Lung (tissue), 12 donors: ENCODE data around the gene SLC6A9. TPM values are rescaled to one million over a fixed set of nuclear protein-coding genes. Genes with fewer than 3 reads are reported as not detected.

ENCODE experiments used
- ATAC-seq: fragments of 200-7000 bp; cut with Tn5 transposase; one replicate; pipeline ENCODE4 v1.9.1; 2020; ENCODE audit warnings: moderate number of reproducible peaks; ENCODE audit not compliant: insufficient read depth, low FRiP score
- DNase-seq, 3 donors: peaks; one replicate each; pipeline ENCODE4 v3.0.0-alpha.2; 2013 to 2017
- H3K27ac ChIP-seq, 2 donors: one replicate each; pipeline ENCODE4 v1.5.1; 2013; ENCODE audit warnings: mild to moderate bottlenecking in 2 of 2, moderate library complexity in 2 of 2, control low read depth in 1 of 2, inconsistent platforms in 1 of 2, low read depth in 1 of 2, low read length in 1 of 2
- H3K27me3 ChIP-seq, 3 donors: one replicate each; pipeline ENCODE4 v1.5.1; 2013; ENCODE audit warnings: low read length in 2 of 3; ENCODE audit not compliant: control insufficient read depth in 3 of 3, insufficient read depth in 3 of 3
- H3K36me3 ChIP-seq, 4 donors: one replicate each; pipeline ENCODE4 v1.5.1; 2013; ENCODE audit warnings: low read length in 4 of 4, mild to moderate bottlenecking in 1 of 4, moderate library complexity in 1 of 4; ENCODE audit not compliant: control insufficient read depth in 4 of 4, insufficient read depth in 4 of 4
- H3K4me1 ChIP-seq, 5 donors: one replicate each; pipeline ENCODE4 v1.5.1; 2013; ENCODE audit warnings: low read length in 5 of 5, mild to moderate bottlenecking in 2 of 5, moderate library complexity in 1 of 5; ENCODE audit not compliant: control insufficient read depth in 5 of 5, insufficient read depth in 5 of 5
- H3K4me3 ChIP-seq: one replicate; pipeline ENCODE4 v1.5.1; 2013; ENCODE audit warnings: mild to moderate bottlenecking, control low read depth, moderate library complexity
- H3K9ac ChIP-seq, 2 donors: one replicate each; pipeline ENCODE4 v1.5.1; 2013; ENCODE audit warnings: low read length in 2 of 2, control low read depth in 1 of 2; ENCODE audit not compliant: insufficient read depth in 1 of 2
- H3K9me3 ChIP-seq, 4 donors: one replicate each; pipeline ENCODE4 v1.5.1; 2013; ENCODE audit warnings: low read length in 3 of 4, mild to moderate bottlenecking in 1 of 4, moderate library complexity in 1 of 4; ENCODE audit not compliant: control insufficient read depth in 4 of 4, insufficient read depth in 3 of 4
- WGBS, 2 donors: extraction: QIAGEN DNeasy Blood & Tissue Kit; methylation state at CpG; one replicate each; pipeline ENCODE4 v1.1.7; 2013; 5-methylcytosine and 5-hydroxymethylcytosine counted together
- polyA plus RNA-seq, 2 donors: library from polyadenylated mRNA; stranded (reverse); fragments of 200-250 nt; gene quantifications; one replicate each; pipeline ENCODE4 v1.2.1, GENCODE V29; 2013
- total RNA-seq, 2 donors: library from RNA; depleted of rRNA in 1 of 2; stranded (reverse); fragments of >200 nt in 1 of 2; gene quantifications; one replicate each; pipeline ENCODE4 v1.2.1, GENCODE V29; 2014 to 2021
- TF ChIP-seq, protein P1 (sequence below): IDR thresholded peaks from 2 replicates; pipeline ENCODE4 v1.5.1; 2012; ENCODE audit warnings: mild to moderate bottlenecking; ENCODE audit errors: control extremely low read depth, extremely low read depth
- donor health status: control.
- donor health status: control.
- donor health status: Bipolar disorder and iron deficiency.
- donor health status: healthy.
- donor health status: DM: yes; HTN: yes; CAD: no.

Gene SLC6A9
- total and polyA plus RNA-seq, 4 donors: 8.7 to 29.9 (median 9.4) TPM

DNA sequence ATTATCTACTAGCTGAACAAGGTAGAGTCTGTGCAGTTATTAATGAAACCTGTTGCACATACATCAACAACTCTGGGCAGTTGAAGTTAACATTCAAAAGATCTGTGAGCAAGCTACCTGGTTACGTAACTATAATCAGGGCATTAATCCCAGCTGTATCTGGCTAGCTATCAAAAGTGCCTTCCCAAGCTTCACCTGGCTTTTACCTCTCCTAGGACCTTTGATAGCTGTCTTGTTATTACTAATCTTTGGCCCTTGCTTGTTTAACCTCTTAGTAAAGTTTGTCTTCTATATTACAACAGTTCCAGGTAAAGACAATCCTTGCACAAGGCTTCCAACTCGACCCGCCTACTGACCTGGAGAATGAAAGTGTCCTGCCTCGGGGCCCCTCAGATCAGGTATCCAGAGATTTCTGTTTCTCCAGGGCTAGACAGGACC lies 29.6 kb upstream of the SLC6A9 start:
- TF ChIP-seq, protein P1, sequence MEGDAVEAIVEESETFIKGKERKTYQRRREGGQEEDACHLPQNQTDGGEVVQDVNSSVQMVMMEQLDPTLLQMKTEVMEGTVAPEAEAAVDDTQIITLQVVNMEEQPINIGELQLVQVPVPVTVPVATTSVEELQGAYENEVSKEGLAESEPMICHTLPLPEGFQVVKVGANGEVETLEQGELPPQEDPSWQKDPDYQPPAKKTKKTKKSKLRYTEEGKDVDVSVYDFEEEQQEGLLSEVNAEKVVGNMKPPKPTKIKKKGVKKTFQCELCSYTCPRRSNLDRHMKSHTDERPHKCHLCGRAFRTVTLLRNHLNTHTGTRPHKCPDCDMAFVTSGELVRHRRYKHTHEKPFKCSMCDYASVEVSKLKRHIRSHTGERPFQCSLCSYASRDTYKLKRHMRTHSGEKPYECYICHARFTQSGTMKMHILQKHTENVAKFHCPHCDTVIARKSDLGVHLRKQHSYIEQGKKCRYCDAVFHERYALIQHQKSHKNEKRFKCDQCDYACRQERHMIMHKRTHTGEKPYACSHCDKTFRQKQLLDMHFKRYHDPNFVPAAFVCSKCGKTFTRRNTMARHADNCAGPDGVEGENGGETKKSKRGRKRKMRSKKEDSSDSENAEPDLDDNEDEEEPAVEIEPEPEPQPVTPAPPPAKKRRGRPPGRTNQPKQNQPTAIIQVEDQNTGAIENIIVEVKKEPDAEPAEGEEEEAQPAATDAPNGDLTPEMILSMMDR: no peak

DNA sequence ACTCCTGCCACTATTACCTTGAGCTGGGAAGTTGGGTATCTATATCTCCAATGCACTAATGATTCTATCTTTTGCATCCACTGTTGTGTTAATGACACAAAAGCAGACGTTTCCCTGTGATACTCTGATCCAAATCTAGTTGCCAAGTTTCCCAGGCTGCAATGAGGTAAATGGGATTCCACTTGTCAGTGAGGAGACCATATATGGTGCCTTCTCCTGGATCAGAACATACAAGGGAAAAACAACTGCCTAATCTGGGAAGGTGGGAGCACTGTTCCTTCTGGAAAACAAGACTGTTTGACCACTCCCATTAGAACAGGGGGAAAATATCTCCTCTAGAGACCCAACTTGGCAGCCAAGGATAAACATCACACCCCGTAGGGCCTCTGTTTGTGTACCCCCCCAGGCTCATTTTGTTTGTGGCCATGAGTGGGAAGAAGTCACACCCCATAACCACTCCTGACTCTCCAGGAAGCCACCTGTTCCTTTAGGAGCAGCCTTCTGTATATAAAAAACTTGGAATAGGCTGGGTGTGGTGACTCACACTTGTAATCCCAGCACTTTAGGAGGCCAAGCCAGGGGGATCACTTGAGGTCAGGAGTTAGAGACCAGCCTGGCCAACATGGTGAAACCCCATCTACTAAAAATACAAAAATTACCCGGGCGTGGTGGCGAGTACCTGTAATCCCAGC lies 28.5 kb upstream of the SLC6A9 start:
- H3K9me3 ChIP-seq: no peaks in the 10 kb centered on the region
- no peak overlapping the region for H3K4me3 ChIP-seq
- TF ChIP-seq, protein P1: no peak
- H3K27me3 ChIP-seq: no peaks in the 10 kb centered on the region
- H3K27ac ChIP-seq: no peak overlapping the region
- no peak overlapping the region for H3K9ac ChIP-seq
- WGBS, 2 donors: 68 to 84% methylated on average over 5 of the region's 5 CpGs
- H3K4me1 ChIP-seq: peaks cover 0 to 2% (median 0%) of the 10 kb centered on the region in 5 donors
- DNase-seq (no peak), ATAC-seq (no peak)
- H3K36me3 ChIP-seq: no peaks in the 10 kb centered on the region

More for the DNA sequence above, 29.6 kb upstream of the SLC6A9 start:
- Histone ChIP-seq H3K9ac (no peak overlapping the region), H3K27ac (no peak overlapping the region), H3K9me3 (no peaks in the 10 kb centered on the region), H3K4me1 (peaks cover 0 to 2% (median 0%) of the 10 kb centered on the region in 5 donors), H3K4me3 (no peak overlapping the region), H3K27me3 (no peaks in the 10 kb centered on the region), H3K36me3 (no peaks in the 10 kb centered on the region)
- ATAC-seq: no peak
- 76 to 90% methylated on average over 4 of the region's 4 CpGs for WGBS, 2 donors
- DNase-seq: no peak

DNA sequence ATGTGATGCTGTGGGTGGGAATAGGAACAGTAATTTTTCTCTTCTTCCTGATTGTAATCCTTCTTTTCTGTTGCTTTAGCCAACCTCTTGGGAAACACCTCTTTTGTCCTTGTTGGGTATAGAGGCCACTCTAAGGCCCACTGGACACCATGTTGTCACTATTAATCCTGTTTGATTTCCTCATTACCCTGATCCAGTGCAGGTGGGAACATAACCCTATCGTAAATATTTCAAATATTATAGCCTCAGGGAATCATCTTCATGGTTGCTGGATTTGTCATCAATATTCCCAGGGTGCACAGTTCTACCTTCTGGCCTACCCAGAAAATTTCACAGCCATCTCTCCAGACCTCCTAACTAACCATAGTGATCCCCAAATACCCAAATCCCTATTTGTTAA lies 27.9 kb upstream of the SLC6A9 start:
- no peak overlapping the region for H3K9ac ChIP-seq
- H3K36me3 ChIP-seq: no peaks in the 10 kb centered on the region
- no peak for DNase-seq
- TF ChIP-seq, protein P1: no peak
- ATAC-seq: no peak
- H3K27me3 ChIP-seq: no peaks in the 10 kb centered on the region
- no peaks in the 10 kb centered on the region for H3K9me3 ChIP-seq
- no peak overlapping the region for H3K4me3 ChIP-seq
- H3K27ac ChIP-seq: no peak overlapping the region
- peaks cover 0 to 2% (median 0%) of the 10 kb centered on the region in 5 donors for H3K4me1 ChIP-seq
- WGBS, 2 donors: 96 to 100% methylated on average over 1 of the region's 1 CpG
